Pancreas (tissue), 10 donors: ENCODE results near the gene PCDHA1. TPM values are rescaled to one million over a fixed set of nuclear protein-coding genes. Genes with fewer than 3 reads are reported as not detected.
A peak's percentile ranks its signal among the peaks of the same experiment; 100 is the strongest.

Source experiments
- ATAC-seq, 4 donors: fragments of 200-7000 bp; cut with Tn5 transposase; one replicate each; pipeline versions ENCODE4 v1.8.0 to v1.9.1; 2020; ENCODE audit warnings: mild to moderate bottlenecking in 4 of 4, moderate library complexity in 4 of 4
- DNase-seq, 6 donors: peaks; one replicate each; pipeline ENCODE4 v3.0.0-alpha.2; 2020
- FAIRE-seq: peaks from 2 replicates; lab custom pipeline; 2012; peaks lifted over from hg19 to GRCh38; lab: Jason Lieb, UNC
- H3K27ac ChIP-seq, 4 donors: fragments of 200-600 bp; sonication (generic); 1 replicate in 3 of 4; 2 replicates in 1 of 4; pipeline versions ENCODE4 v1.5.0 to v1.8.0; 2020
- H3K27me3 ChIP-seq, 4 donors: fragments of 200-600 bp; one replicate each; pipeline ENCODE4 v1.8.0; 2021
- H3K36me3 ChIP-seq, 3 donors: fragments of 200-600 bp; sonication (generic) in 1 of 3; one replicate each; pipeline versions ENCODE4 v1.5.0 to v1.8.0; 2020 to 2021
- H3K4me1 ChIP-seq, 3 donors: fragments of 200-600 bp; one replicate each; pipeline ENCODE4 v1.8.0; 2021
- H3K4me3 ChIP-seq, 4 donors: fragments of 200-600 bp; sonication (generic) in 2 of 4; one replicate each; pipeline versions ENCODE4 v1.5.0 to v1.8.0; 2020 to 2021
- H3K9me3 ChIP-seq, 4 donors: fragments of 200-600 bp; one replicate each; pipeline ENCODE4 v1.8.0; 2021
- WGBS, 2 donors: extraction: QIAGEN DNeasy Blood & Tissue Kit; methylation state at CpG; one replicate each; pipeline ENCODE4 v1.1.7; 2013; 5-methylcytosine and 5-hydroxymethylcytosine counted together
- intact Hi-C, 3 donors: fragments of 100-400 bp; cut with DNase I; formaldehyde crosslinking; loops; one replicate each; pipeline versions ENCODE4 v1.11.1 to v1.14.2; 2022
- polyA plus RNA-seq, 2 donors: library from polyadenylated mRNA; stranded (reverse); fragments of 200-250 nt; gene quantifications; one replicate each; pipeline ENCODE4 v1.2.3, GENCODE V29; 2013
- total RNA-seq, 6 donors: library from RNA; stranded (reverse); fragmentation: NEBNext Ultra II Directional in 4 of 6; extraction: Animal tissue kit (Norgen Biotek cat#: 25700) in 4 of 6; gene quantifications; one replicate each; pipeline versions ENCODE4 v1.2.1 to v1.2.4, GENCODE V29; 2021 to 2023
- TF ChIP-seq, protein P1 (sequence below), 4 donors: fragments of 200-600 bp; sonication (generic) in 3 of 4; IDR thresholded peaks; one replicate each; pipeline versions ENCODE4 v1.5.0 to v1.8.0; 2021; ENCODE audit warnings: antibody characterized with exemption in 4 of 4
- donor health status: healthy with polysubstance abuse.
- donor health status: DM: no; HTN: no; CAD: no; lungs with moderate emphysema.
- donor health status: DM: no; HTN: no; CAD: no.
- donor health status: control.
- donor health status: control.
- donor health status: Bipolar disorder and iron deficiency.
- donor health status: DM: yes; HTN: yes; CAD: no.
- donor health status: DM: no; HTN: no; CAD: no.
- donor health status: DM: no; HTN: no; CAD: no.
- donor health status: DM: yes; HTN: yes; CAD: no.

PCDHA1 gene
- total and polyA plus RNA-seq, 8 donors: 0.03 to 0.47 (median 0.09) TPM; not detected in 2

- H3K36me3 ChIP-seq: no peaks in the 10 kb centered on the region
- H3K4me1 ChIP-seq: no peaks in the 10 kb centered on the region
- intact Hi-C loops: no loop called here
- no peaks in the 10 kb centered on the region for H3K27me3 ChIP-seq
- 71 to 80% methylated on average over 3 of the region's 3 CpGs for WGBS, 2 donors
- H3K4me3 ChIP-seq: no peak overlapping the region
- TF ChIP-seq, protein P1, sequence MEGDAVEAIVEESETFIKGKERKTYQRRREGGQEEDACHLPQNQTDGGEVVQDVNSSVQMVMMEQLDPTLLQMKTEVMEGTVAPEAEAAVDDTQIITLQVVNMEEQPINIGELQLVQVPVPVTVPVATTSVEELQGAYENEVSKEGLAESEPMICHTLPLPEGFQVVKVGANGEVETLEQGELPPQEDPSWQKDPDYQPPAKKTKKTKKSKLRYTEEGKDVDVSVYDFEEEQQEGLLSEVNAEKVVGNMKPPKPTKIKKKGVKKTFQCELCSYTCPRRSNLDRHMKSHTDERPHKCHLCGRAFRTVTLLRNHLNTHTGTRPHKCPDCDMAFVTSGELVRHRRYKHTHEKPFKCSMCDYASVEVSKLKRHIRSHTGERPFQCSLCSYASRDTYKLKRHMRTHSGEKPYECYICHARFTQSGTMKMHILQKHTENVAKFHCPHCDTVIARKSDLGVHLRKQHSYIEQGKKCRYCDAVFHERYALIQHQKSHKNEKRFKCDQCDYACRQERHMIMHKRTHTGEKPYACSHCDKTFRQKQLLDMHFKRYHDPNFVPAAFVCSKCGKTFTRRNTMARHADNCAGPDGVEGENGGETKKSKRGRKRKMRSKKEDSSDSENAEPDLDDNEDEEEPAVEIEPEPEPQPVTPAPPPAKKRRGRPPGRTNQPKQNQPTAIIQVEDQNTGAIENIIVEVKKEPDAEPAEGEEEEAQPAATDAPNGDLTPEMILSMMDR (IDR thresholded peaks at IDR 0.05): no peak
- no peak for FAIRE-seq
- H3K9me3 ChIP-seq: no peaks in the 10 kb centered on the region
- no peak overlapping the region for H3K27ac ChIP-seq
- DNase-seq: no peak
- no peak for ATAC-seq
Observed at GRCh38 chr5:141003031-141003430, 217.1 kb downstream of the PCDHA1 start.

DNA sequence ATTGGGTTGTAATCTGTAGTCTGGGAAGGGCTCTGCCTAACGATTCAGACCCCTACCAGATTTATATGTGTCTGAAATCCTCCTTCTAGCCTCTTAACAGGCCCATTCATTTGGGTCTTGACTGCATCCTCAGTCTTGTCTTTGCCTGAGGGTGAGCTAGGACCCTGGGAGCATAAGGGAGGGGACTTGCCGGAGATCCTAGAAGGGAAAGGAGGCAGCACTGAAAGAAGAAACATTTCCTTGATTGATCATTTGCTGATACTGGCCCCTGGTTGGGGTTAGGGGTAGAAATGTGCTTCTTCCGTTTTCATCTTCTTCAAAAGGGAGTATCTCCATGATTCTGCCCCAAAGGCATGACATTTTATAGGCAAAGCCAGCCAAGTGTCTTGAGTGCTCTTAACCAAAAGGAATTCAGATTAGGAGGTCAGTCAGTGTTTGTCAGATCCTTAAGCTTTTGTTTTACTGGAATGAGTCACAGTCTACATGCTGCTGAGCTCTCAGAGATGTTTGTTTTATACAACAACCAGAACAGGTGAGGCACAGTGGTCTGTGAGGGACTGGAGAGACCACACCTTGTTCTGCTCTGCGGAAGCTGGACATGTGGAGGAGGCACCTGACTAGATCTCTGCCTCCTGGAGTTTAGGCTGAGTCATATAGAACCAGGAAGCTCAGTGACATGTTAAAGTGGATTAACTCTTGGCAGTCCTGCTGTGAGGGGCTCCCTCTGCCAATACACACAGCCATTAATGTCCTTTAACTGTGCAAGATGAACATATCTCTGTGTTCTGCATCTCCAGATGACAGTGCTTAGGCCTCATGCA is 218.1 kb downstream of the PCDHA1 start:
- WGBS, 2 donors: 39 to 41% methylated on average over 4 of the region's 4 CpGs
- Histone ChIP-seq H3K36me3 (no peaks in the 10 kb centered on the region), H3K4me1 (no peaks in the 10 kb centered on the region), H3K27ac (no peak overlapping the region), H3K9me3 (no peaks in the 10 kb centered on the region), H3K4me3 (no peak overlapping the region), H3K27me3 (no peaks in the 10 kb centered on the region)
- DNase-seq (peak in 1 of 6 donors; percentile 12), FAIRE-seq (no peak), ATAC-seq (peak in 3 of 4 donors; percentile 70 to 82 (median 77))
- TF ChIP-seq, protein P1 (IDR thresholded peaks at IDR 0.05): no peak
- intact Hi-C loops: no loop called here

- TF ChIP-seq, protein P1 (IDR thresholded peaks at IDR 0.05): no peak
- no peaks in the 10 kb centered on the region for H3K4me1 ChIP-seq
Observed at GRCh38 chr5:141007791-141008190, 221.9 kb downstream of the PCDHA1 start.

GRCh38 chr5:141010047-141010793 is 224.3 kb downstream of the PCDHA1 start:
- intact Hi-C loops: no loop called here
- no peaks in the 10 kb centered on the region for H3K27me3 ChIP-seq
- WGBS, 2 donors: 51 to 56% methylated on average over 12 of the region's 12 CpGs
- no peak overlapping the region for H3K4me3 ChIP-seq
- FAIRE-seq: no peak
- no peak overlapping the region for H3K27ac ChIP-seq
- no peak for DNase-seq
- TF ChIP-seq, protein P1 (IDR thresholded peaks at IDR 0.05): no peak
- ATAC-seq: no peak
- H3K36me3 ChIP-seq: no peaks in the 10 kb centered on the region
- H3K9me3 ChIP-seq: no peaks in the 10 kb centered on the region
- H3K4me1 ChIP-seq: no peaks in the 10 kb centered on the region

More at GRCh38 chr5:141007791-141008190, 221.9 kb downstream of the PCDHA1 start:
- intact Hi-C loops: no loop called here
- Histone ChIP-seq H3K27ac (no peak overlapping the region), H3K36me3 (no peaks in the 10 kb centered on the region), H3K9me3 (no peaks in the 10 kb centered on the region), H3K27me3 (no peaks in the 10 kb centered on the region), H3K4me3 (no peak overlapping the region)
- no peak for DNase-seq
- FAIRE-seq: no peak
- no peak for ATAC-seq
